Measurements from ENCODE around the gene ANKRD23. TPM values are rescaled to one million over a fixed set of nuclear protein-coding genes. Genes with fewer than 3 reads are reported as not detected.

Gene ANKRD23
- total RNA-seq, 1 experiment from 2014 or later: 8.9 TPM

DNA sequence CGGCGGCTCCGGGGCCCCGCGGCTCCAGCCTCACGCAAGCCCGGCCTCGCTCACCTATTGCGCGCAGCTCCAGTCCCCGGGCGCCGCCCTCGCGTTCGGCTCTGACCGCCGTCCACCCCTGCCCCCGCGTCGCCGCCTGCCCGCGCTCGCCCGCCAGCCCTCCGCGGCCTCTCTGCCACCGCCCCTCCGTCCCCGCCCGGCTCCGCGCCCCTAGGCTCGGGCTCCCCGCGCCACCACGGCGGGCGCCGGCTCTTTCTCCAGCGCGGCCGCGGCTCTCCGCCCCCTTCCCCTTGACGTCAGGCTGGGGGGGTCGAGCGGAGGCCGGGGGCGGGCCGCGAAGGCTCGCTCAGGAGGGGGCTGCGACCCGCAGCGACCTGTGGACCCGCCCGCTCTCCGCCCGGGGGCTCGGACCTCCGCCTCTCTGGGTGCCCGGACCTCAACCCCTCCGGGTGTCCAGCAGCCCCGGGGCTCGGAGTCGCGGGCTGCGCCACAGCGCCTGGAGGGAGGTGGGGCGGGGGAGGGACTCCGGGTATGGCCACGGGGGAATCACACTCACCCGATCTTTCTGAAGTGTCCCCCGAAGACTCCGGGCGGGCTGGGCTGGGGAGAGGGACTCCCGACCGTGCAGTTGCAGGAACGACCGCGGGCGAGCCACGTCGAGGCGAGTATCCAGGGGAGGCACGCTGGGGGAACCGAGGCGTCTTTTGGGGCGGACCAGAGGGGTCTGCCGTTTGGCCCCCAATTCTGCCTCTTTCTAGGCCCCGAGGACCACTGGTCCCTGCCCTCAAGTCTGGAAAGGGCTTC, 26.2 kb upstream of the ANKRD23 start, which contains the start of gene SEMA4C:
Gene SEMA4C, minus strand, starts transcription at position 259 of the 804 bp plus-strand sequence. CDS start 2,194 bp downstream, outside the sequence.
- H3K4me3 ChIP-seq: peak within 1 kb of the TSS; percentile 82
- ChIA-PET CTCF (interaction anchor here (0.5 kb wide), 1 partner anchor 17 kb away, joined by 3 read pairs; no protein-coding TSS in a partner anchor), POLR2A (ENCODE audit: unreplicated experiment) (interaction anchor here (0.7 kb wide), 1 partner anchor 15 kb away, joined by 3 read pairs; no protein-coding TSS in a partner anchor)
- peaks cover 9% of the 10 kb centered on the region for H4K20me1 ChIP-seq (ENCODE audit: insufficient read depth)
- peaks cover 21% of the 10 kb centered on the region for H3K36me3 ChIP-seq (ENCODE audit: low read depth)
- peaks cover 38% of the 10 kb centered on the region for H3K79me2 ChIP-seq (ENCODE audit: low read depth)
- H2AFZ ChIP-seq: peak within 1 kb of the TSS; percentile 98
- TF ChIP-seq, protein P1, sequence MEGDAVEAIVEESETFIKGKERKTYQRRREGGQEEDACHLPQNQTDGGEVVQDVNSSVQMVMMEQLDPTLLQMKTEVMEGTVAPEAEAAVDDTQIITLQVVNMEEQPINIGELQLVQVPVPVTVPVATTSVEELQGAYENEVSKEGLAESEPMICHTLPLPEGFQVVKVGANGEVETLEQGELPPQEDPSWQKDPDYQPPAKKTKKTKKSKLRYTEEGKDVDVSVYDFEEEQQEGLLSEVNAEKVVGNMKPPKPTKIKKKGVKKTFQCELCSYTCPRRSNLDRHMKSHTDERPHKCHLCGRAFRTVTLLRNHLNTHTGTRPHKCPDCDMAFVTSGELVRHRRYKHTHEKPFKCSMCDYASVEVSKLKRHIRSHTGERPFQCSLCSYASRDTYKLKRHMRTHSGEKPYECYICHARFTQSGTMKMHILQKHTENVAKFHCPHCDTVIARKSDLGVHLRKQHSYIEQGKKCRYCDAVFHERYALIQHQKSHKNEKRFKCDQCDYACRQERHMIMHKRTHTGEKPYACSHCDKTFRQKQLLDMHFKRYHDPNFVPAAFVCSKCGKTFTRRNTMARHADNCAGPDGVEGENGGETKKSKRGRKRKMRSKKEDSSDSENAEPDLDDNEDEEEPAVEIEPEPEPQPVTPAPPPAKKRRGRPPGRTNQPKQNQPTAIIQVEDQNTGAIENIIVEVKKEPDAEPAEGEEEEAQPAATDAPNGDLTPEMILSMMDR (conservative IDR thresholded peaks at IDR 0.05): no peak
- TF ChIP-seq EZH2 (IDR thresholded peaks at IDR 0.05; ENCODE audit: low read depth): no peak
- H3K27ac ChIP-seq: peak within 1 kb of the TSS; percentile 43; the same call in 1 of the 2 replicates
- intact Hi-C loops (cut with micrococcal nuclease; ENCODE audit: unreplicated experiment): loop anchor here (1.0 to 2.0 kb wide), 2 partner anchors 12 to 25 kb away; partner anchors contain the start of gene ANKRD39
- no TSS peak for BruUV-seq (replicated peaks)
- H3K4me1 ChIP-seq (replicated peaks; ENCODE audit: insufficient read depth): peaks cover 50% of the 10 kb centered on the region
- no peaks in the 10 kb centered on the region for H3K27me3 ChIP-seq (ENCODE audit: insufficient read depth, low read depth)
- H3K9me2 ChIP-seq (ENCODE audit: insufficient read depth): no peaks in the 10 kb centered on the region
- H3F3A ChIP-seq (ENCODE audit: insufficient read depth, low read depth): peaks cover 42% of the 10 kb centered on the region; the same call in 1 of the 2 replicates
- H3K4me2 ChIP-seq: peak within 1 kb of the TSS; percentile 96
- peak in 1 of 2 experiments; percentile 60 for DNase-seq
- no peaks in the 10 kb centered on the region for H3K9me3 ChIP-seq (ENCODE audit: insufficient read depth, low read depth)

DNA sequence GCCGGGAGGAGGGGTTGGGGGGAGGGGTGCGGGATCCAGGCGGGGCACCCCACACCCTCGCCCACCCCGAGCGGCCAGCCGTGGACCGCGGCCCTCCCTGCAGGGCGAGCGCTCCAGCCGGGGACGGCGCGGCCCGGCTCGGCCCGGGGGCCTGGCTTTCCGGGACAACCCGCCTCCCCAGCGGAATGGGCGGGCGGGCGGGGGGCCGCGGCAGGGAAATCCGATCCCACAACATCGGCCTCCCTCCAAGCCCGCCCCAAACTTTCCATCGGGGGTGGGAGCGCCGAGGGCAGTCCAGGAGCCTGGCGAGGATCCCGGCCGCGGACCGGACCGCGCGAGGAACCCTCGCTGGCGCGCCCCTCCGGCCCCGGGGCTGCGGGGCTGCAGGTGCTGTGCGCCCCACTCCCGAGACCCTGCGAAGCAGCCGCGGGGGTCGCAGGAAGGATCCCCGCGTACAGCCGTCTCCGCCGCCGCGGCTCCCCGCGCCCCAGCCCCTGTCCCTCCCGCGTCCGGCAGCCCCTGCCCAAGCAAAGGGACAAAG, 25.5 kb upstream of the ANKRD23 start:
- Histone ChIP-seq H3K4me1 (replicated peaks; ENCODE audit: insufficient read depth) (peaks cover 43% of the 10 kb centered on the region), H4K20me1 (ENCODE audit: insufficient read depth) (peaks cover 9% of the 10 kb centered on the region), H3K4me3 (peak overlapping the region; percentile 82), H3K9me3 (ENCODE audit: insufficient read depth, low read depth) (no peaks in the 10 kb centered on the region), H3K79me2 (ENCODE audit: low read depth) (peaks cover 38% of the 10 kb centered on the region), H3K9me2 (ENCODE audit: insufficient read depth) (no peaks in the 10 kb centered on the region), H2AFZ (peak overlapping the region; percentile 98), H3F3A (ENCODE audit: insufficient read depth, low read depth) (peaks cover 38% of the 10 kb centered on the region; the same call in 1 of the 2 replicates), H3K27ac (peak overlapping the region; percentile 43; the same call in 1 of the 2 replicates), H3K4me2 (peak overlapping the region; percentile 96), H3K27me3 (ENCODE audit: insufficient read depth, low read depth) (no peaks in the 10 kb centered on the region), H3K36me3 (ENCODE audit: low read depth) (peaks cover 28% of the 10 kb centered on the region)
- intact Hi-C loops (cut with micrococcal nuclease; ENCODE audit: unreplicated experiment): loop anchor here (1.0 to 2.0 kb wide), 2 partner anchors 11 to 25 kb away; partner anchors contain the start of gene ANKRD39
- CTCF ChIA-PET: interaction anchor here (0.6 to 0.7 kb wide), 2 partner anchors 17 to 112 kb away, joined by 3 read pairs; no protein-coding TSS in a partner anchor
- POLR2A ChIA-PET (ENCODE audit: unreplicated experiment): no interaction called here
- peak; percentile 53 to 77 for DNase-seq
- BruUV-seq (replicated peaks): no TSS peak
- TF ChIP-seq EZH2 (IDR thresholded peaks at IDR 0.05; ENCODE audit: low read depth): no peak
- TF ChIP-seq, protein P1 (conservative IDR thresholded peaks at IDR 0.05): peak; percentile 28; the same call in 1 of the 2 replicates
